B cell (primary cell): ENCODE measurements around the gene SGCD. TPM values are rescaled to one million over a fixed set of nuclear protein-coding genes. Genes with fewer than 3 reads are reported as not detected.

Experiments
- ATAC-seq: fragments of 200-7000 bp; cut with Tn5 transposase; one replicate; pipeline ENCODE4 v1.10.0; 2021; ENCODE audit warnings: low read depth, mild to moderate bottlenecking, moderate number of reproducible peaks, moderate library complexity
- CTCF ChIA-PET: fragments of 350-600 bp; sonication (Branson Sonifier 250); formaldehyde crosslinking; loops from one replicate; lab custom pipeline; 2021; ENCODE audit warnings: antibody characterized with exemption, inconsistent platforms; lab: Charles Lee
- POLR2A ChIA-PET: fragments of 350-600 bp; sonication (Branson Sonifier 250); formaldehyde crosslinking; loops from one replicate; lab custom pipeline; 2021; ENCODE audit warnings: antibody characterized with exemption; lab: Charles Lee
- DNase-seq: peaks from one replicate; pipeline ENCODE4 v3.0.0; 2013
- H2AFZ ChIP-seq: 2 replicates; pipeline ENCODE4 v1.6.1; 2012; ENCODE audit warnings: mild to moderate bottlenecking, low read depth, low read length; ENCODE audit not compliant: insufficient read depth, poor library complexity, severe bottlenecking
- H3K27ac ChIP-seq, 2 donors: 1 replicate in 1 of 2; 2 replicates in 1 of 2; pipeline ENCODE4 v1.5.1; 2012 to 2013; ENCODE audit warnings: low read length in 2 of 2, mild to moderate bottlenecking in 2 of 2, moderate library complexity in 1 of 2
- H3K27me3 ChIP-seq, 4 experiments: fragments of 200-600 bp in 1 of 4; sonication (generic) in 1 of 4; replicated peaks in 1 of 4; 1 replicate in 2 of 4; 2 replicates in 2 of 4; pipeline versions ENCODE4 v1.6.1 to v1.7.0; 2013 to 2016; ENCODE audit warnings: low read length in 3 of 4, mild to moderate bottlenecking in 2 of 4, mixed read lengths in 1 of 4, moderate library complexity in 1 of 4; ENCODE audit not compliant: insufficient read depth in 4 of 4, control insufficient read depth in 3 of 4; ENCODE audit errors: control extremely low read depth in 1 of 4
- H3K36me3 ChIP-seq, 2 experiments: replicated peaks in 1 of 2; 1 replicate in 1 of 2; 2 replicates in 1 of 2; pipeline versions ENCODE4 v1.6.1 to v1.7.1; 2013; ENCODE audit warnings: low read length in 1 of 2; ENCODE audit not compliant: insufficient read depth in 2 of 2, control insufficient read depth in 1 of 2; ENCODE audit errors: control extremely low read depth in 1 of 2, extremely low read depth in 1 of 2
- H3K4me1 ChIP-seq, 2 donors: fragments of 200-600 bp in 1 of 2; sonication (generic) in 1 of 2; 1 replicate in 1 of 2; 2 replicates in 1 of 2; pipeline versions ENCODE4 v1.5.1 to v1.6.1; 2013 to 2017; ENCODE audit warnings: low read length in 2 of 2; ENCODE audit not compliant: control insufficient read depth in 2 of 2, insufficient read depth in 2 of 2
- H3K4me2 ChIP-seq: replicated peaks from 2 replicates; pipeline ENCODE3; 2012; ENCODE audit warnings: mild to moderate bottlenecking, low read depth, low read length; ENCODE audit not compliant: poor library complexity, severe bottlenecking
- H3K4me3 ChIP-seq, 5 experiments: fragments of 200-600 bp in 1 of 5; sonication (generic) in 1 of 5; 1 replicate in 3 of 5; 2 replicates in 2 of 5; pipeline versions ENCODE4 v1.5.1 to v1.7.0; 2011 to 2016; ENCODE audit warnings: low read length in 4 of 5, mild to moderate bottlenecking in 4 of 5, low read depth in 2 of 5, control low read depth in 1 of 5, moderate library complexity in 1 of 5; ENCODE audit not compliant: insufficient read depth in 1 of 5; ENCODE audit errors: control extremely low read depth in 1 of 5, extremely low read depth in 1 of 5
- H3K79me2 ChIP-seq: fragments of 200-600 bp; sonication (generic); one replicate; pipeline ENCODE4 v1.6.0; 2016; ENCODE audit warnings: low read length; ENCODE audit not compliant: control insufficient read depth, insufficient read depth
- H3K9ac ChIP-seq: fragments of 200-600 bp; sonication (generic); 2 replicates; pipeline ENCODE4 v1.6.1; 2017; ENCODE audit warnings: mild to moderate bottlenecking, low read length, moderate library complexity
- H3K9me3 ChIP-seq, 3 donors: one replicate each; pipeline versions ENCODE4 v1.6.1 to v1.7.1; 2013; ENCODE audit warnings: low read length in 2 of 3; ENCODE audit not compliant: control insufficient read depth in 2 of 3, insufficient read depth in 1 of 3; ENCODE audit errors: control extremely low read depth in 1 of 3
- H4K20me1 ChIP-seq: 2 replicates; pipeline ENCODE4 v1.6.0; 2012; ENCODE audit warnings: mild to moderate bottlenecking, low read length; ENCODE audit not compliant: insufficient read depth, control insufficient read depth, poor library complexity, severe bottlenecking
- H3K27ac Mint-ChIP-seq: one replicate; pipeline ENCODE4 v1.8.0; 2021; ENCODE audit warnings: mixed read lengths
- H3K27me3 Mint-ChIP-seq: one replicate; pipeline ENCODE4 v1.8.0; 2021; ENCODE audit warnings: mixed read lengths
- H3K4me1 Mint-ChIP-seq: one replicate; pipeline ENCODE4 v1.8.0; 2021; ENCODE audit warnings: mixed read lengths
- H3K4me3 Mint-ChIP-seq: one replicate; pipeline ENCODE4 v1.8.0; 2021; ENCODE audit warnings: mixed read lengths
- H3K9me3 Mint-ChIP-seq: one replicate; pipeline ENCODE4 v1.8.0; 2022; ENCODE audit warnings: mixed read lengths; ENCODE audit not compliant: insufficient read depth
- EZH2 ChIP-seq: IDR thresholded peaks from 2 replicates; pipeline ENCODE4 v1.6.1; 2012; ENCODE audit warnings: borderline replicate concordance, low read depth, mild to moderate bottlenecking, moderate library complexity, low read length; ENCODE audit not compliant: insufficient read depth, poor library complexity, severe bottlenecking
- WGBS: methylation state at CpG from one replicate; pipeline ENCODE4 v1.1.5; 2013; ENCODE audit warnings: missing lambda C conversion rate; ENCODE audit not compliant: insufficient coverage; 5-methylcytosine and 5-hydroxymethylcytosine counted together
- intact Hi-C: fragments of 100-400 bp; cut with micrococcal nuclease; formaldehyde crosslinking; loops from one replicate; pipeline ENCODE4 v1.10.0; 2022
- polyA plus RNA-seq: library from polyadenylated mRNA; depleted of rRNA; stranded (reverse); fragments of >200 nt; gene quantifications from 2 replicates; pipeline ENCODE4 v1.2.3, GENCODE V29; 2012
- total RNA-seq, 2 donors: library from RNA; stranded (reverse); fragments of 120-200 nt in 1 of 2; gene quantifications; 1 replicate in 1 of 2; 2 replicates in 1 of 2; pipeline versions ENCODE4 v1.2.3 to v1.2.4, GENCODE V29; 2013 to 2022
- TF ChIP-seq, protein P1 (sequence below): fragments of 200-600 bp; IDR thresholded peaks from one replicate; pipeline ENCODE4 v1.8.0; 2022; ENCODE audit warnings: antibody characterized with exemption, mild to moderate bottlenecking

Gene SGCD
- total and polyA plus RNA-seq, 2 donors (not counting 1 experiment from before 2014, with no cell fraction given): not detected

DNA sequence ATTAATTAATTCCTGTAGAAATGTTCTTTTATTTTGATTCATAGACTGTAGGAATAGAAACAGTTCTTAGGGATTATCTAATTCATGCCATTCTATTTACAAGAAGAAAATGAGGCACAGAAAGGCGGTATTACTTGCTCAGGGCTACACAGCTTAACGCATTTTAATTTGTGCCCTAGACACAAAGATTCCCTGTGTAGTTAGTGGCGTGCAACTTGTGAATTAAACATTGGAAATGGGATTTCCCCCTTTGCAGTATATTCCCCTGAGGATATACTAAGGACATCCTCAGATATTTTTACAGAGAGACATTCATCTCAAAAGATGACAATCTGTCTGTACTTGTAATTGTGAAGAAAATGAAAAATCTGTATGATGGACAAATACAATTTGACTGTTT, 108.1 kb downstream of the SGCD start:
- Histone ChIP-seq H3K9ac (no peak overlapping the region), H3K27ac (no peak overlapping the region), H3K4me3 (no peak overlapping the region), H3K9me3 (no peaks in the 10 kb centered on the region), H3K4me1 (no peaks in the 10 kb centered on the region), H3K79me2 (no peaks in the 10 kb centered on the region), H3K27me3 (no peaks in the 10 kb centered on the region), H3K36me3 (no peaks in the 10 kb centered on the region), H3K4me2 (no peak overlapping the region), H2AFZ (no peak overlapping the region), H4K20me1 (no peaks in the 10 kb centered on the region)
- no peak for DNase-seq
- no peak for TF ChIP-seq EZH2
- TF ChIP-seq, protein P1, sequence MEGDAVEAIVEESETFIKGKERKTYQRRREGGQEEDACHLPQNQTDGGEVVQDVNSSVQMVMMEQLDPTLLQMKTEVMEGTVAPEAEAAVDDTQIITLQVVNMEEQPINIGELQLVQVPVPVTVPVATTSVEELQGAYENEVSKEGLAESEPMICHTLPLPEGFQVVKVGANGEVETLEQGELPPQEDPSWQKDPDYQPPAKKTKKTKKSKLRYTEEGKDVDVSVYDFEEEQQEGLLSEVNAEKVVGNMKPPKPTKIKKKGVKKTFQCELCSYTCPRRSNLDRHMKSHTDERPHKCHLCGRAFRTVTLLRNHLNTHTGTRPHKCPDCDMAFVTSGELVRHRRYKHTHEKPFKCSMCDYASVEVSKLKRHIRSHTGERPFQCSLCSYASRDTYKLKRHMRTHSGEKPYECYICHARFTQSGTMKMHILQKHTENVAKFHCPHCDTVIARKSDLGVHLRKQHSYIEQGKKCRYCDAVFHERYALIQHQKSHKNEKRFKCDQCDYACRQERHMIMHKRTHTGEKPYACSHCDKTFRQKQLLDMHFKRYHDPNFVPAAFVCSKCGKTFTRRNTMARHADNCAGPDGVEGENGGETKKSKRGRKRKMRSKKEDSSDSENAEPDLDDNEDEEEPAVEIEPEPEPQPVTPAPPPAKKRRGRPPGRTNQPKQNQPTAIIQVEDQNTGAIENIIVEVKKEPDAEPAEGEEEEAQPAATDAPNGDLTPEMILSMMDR: no peak
- Mint-ChIP-seq H3K27ac (no peak overlapping the region), H3K4me1 (no peaks in the 10 kb centered on the region), H3K27me3 (peaks cover 11% of the 10 kb centered on the region), H3K9me3 (no peaks in the 10 kb centered on the region), H3K4me3 (no peak overlapping the region)
- ChIA-PET POLR2A (no interaction called here), CTCF (interaction anchor here (1.3 kb wide), 1 partner anchor 9 kb away, joined by 3 read pairs; no protein-coding TSS in a partner anchor)
- no peak for ATAC-seq
- no CpG with 5 or more reads among the region's 3 CpGs for WGBS
- intact Hi-C loops: no loop called here

DNA sequence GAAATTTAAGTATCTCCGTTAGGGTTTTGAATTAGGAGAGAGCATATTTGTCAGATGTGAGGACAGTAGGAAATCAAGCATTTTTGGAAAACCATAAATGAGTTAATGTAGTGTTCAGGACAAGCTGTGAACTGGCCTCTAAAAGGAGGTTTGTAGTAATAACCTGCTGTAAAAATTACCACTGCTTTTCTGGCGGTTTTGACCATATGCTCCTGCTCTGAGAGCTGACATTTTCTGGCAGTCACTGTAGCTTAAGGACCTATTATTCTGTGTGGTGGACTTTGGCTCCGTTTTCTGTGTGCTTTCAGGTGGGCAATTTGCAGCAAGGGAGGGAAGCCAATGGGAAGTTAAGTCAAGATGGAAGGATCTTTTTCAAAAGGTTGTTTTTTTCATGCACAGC, 111.1 kb downstream of the SGCD start:
- TF ChIP-seq EZH2: no peak
- TF ChIP-seq, protein P1: no peak
- Histone ChIP-seq H3K27me3 (no peaks in the 10 kb centered on the region), H3K9ac (no peak overlapping the region), H3K4me1 (no peaks in the 10 kb centered on the region), H4K20me1 (no peaks in the 10 kb centered on the region), H2AFZ (no peak overlapping the region), H3K36me3 (no peaks in the 10 kb centered on the region), H3K9me3 (no peaks in the 10 kb centered on the region), H3K4me3 (no peak overlapping the region), H3K79me2 (no peaks in the 10 kb centered on the region), H3K27ac (no peak overlapping the region), H3K4me2 (no peak overlapping the region)
- ChIA-PET POLR2A (no interaction called here), CTCF (no interaction called here)
- WGBS: 69% methylated on average over 3 of the region's 3 CpGs
- no peak for DNase-seq
- no peak overlapping the region for H3K27ac Mint-ChIP-seq
- ATAC-seq: no peak
- no peaks in the 10 kb centered on the region for H3K9me3 Mint-ChIP-seq
- peaks cover 6% of the 10 kb centered on the region for H3K27me3 Mint-ChIP-seq
- intact Hi-C loops: no loop called here
- no peak overlapping the region for H3K4me3 Mint-ChIP-seq
- no peaks in the 10 kb centered on the region for H3K4me1 Mint-ChIP-seq
